ENCODE results near the gene LITAFD.
"Not testable (repeated sequence)": the region's sequence is repeated elsewhere in the genome, so short reads cannot be mapped to it uniquely, and the experiment has no call there.

The LITAFD gene

DNA sequence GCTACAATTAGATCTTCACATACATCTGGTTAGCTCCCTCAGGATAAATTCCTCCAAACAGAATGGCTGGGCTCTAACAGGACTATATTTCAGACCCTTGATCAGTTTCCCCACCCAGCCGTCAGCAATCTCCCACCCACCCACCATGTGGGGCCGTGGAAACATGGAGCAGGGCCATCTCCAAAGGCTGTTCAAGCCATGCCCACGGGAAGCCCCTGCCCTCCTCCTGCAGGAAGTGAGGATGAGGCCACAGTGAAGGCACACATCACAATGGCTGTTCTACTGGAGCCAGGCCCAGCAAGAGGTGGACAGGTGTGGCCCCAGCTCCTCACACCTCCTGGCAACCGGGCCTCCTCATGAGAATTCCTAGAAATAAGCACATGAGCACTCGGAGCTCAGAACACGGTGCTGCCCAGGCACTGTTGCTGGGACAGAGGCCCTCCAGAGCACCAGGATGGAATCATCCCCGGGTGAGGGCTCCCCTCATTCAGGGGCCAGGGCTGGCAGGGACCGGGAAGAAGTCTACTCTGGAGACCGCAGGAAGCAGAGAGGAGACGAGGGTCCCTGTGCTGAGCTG is at the start of gene LITAFD:
TSS of gene LITAFD (plus strand) at position 311 of the 577 bp plus-strand sequence. CDS start 2,005 bp downstream, outside the sequence.
- ATAC-seq: no peak

DNA sequence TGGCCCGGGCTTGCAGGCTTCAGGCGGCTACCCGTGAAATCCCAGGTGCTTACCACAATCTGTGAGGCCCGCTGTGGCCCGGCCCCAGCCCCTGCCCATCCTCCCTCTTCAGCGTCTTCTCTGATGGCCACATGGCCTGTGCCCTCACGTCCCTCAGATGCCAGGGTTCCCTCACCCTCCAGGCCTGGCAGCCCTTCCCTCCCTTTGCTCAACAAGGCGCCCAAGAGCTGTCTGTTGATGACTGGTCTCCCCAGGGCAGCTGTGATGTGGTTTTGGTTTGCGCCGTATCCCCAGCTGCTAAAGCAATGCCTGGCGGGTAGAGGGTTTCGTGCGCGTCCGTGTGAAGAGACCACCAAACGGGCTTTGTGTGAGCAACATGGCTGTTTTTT is 49.4 kb upstream of the LITAFD start:
- ATAC-seq: no peak

DNA sequence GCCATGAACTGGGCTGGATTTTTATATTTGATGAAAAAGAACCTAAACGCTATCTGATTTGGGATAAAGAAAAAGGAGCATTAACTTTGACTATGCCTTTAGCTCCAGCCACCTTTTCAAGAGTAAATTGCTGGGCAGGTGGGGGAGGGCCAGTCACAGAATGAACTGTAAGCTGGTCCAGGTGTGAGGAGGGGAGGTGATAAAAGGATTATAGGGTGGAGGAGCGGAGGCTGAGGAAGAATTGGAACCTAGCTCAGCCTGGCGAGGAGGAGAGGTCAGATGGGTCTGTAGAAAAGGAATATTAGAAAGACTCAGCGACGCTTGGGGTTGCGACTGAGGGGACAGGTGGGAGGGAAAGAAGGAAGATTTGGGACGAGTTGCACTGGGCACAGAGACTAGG is 45.4 kb upstream of the LITAFD start:
- not testable (repeated sequence) for ATAC-seq

DNA sequence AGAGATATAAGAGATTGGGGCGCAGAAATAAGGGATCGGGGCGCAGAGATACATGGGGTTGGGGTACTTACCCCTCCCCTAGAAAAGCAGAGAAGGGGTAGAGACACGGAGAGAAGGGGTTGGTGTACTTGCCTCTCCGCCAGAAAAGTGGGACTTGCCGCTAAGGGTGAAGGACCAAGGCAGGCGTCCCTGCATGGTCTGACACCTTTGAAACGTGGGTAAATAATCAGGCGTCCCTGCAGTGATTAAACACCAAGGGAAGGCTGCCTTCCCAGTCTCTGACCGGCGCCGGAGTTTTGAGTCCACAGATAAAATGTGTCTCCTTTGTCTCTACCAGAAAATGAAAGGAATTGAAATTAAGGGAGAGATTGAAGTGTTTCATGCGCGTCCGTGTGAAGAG is 44.6 kb upstream of the LITAFD start:
- ATAC-seq: not testable (repeated sequence)

DNA sequence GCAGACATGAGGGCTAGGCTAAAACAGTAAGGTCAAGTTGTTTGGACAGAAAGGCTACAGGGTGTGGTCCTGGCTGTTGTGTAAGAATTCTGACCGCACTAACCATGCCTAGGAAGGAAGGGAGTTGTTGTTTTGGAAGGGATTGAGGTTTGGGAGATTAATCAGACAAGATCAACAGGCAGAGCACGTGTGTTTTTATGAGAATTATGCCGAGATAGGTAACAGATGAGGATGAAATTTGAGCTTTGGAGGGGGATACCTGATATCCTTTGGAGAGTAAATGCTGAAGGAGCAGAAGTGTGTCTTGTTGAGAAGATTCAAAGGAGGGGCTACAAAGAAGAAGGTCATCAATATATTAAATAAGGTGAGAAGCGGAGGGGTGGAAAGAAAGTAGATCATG is 40.1 kb upstream of the LITAFD start:
- ATAC-seq: not testable (repeated sequence)

DNA sequence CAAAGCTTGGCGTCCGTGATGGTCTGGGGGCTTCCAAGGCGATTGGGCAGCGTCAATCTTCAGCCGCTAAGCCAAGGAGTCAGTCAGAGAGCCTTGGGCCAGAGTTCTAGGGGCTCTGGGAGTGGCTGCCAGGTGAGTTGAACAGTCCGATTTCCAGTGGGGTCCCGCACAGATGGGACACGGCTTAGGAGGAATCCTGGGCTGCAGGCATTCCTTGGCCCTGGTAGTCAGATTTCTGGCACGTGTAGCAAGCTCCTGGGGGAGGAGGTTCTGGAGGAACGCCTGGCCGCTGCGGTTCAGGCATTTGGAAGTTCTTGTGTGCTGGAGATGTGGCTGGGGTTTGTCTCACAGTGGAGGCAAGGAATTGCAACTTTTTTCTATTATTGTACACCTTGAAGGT is 38.9 kb upstream of the LITAFD start:
- ATAC-seq: not testable (repeated sequence)

DNA sequence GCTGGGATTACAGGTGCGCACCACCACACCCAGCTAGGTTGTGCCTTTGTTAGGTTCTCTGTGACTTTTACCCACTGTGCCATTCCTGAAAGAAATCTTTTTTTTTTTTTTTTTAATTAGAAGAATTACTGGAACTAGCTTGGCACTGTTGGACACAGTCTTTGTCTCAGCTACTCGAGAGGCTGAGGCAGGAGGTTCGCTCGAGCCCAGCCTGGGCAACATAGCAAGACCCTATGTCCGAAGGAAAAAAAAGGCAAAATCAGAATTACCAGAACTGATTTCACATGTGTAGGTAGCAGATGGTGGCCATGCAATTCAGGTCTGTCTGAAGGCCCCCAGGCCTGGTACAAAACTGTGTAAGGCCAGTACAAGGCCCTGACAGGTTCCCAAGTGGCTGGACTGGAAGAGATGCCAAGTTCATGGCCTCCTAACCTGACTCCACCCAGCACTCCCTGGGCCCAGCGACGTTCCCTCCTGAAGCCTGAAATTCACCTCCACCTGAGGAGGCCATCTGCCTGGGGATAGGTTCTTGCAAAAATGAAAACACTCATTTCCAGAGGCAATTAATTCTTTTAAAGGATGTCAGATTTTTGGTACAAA is 36.4 kb upstream of the LITAFD start:
- no peak for ATAC-seq

DNA sequence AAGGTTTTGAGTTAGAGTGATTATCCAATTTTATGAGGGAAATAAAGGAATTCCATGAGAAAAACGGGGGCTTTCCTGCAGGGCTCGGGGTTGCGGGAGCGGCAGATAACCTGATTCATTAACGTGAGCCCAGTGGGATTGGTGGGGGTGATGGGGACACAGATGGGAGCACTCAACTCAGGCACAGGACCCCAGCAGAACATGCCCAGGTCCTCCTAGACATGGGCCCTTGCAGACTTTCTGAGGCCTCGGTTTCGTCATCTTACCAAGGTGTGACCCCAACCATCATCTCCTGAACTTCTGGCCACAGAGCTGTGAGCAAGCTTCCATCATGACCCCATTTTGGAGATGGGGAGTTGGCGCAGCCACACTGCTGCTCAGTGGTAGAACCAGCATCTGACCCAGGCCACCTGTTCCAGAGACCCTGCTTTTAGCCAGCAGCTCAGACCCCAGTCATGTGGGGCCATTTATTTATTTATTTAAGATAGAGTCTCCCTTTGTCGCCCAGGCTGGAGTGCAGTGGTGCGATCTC is 35.7 kb upstream of the LITAFD start:
- ATAC-seq: no peak

DNA sequence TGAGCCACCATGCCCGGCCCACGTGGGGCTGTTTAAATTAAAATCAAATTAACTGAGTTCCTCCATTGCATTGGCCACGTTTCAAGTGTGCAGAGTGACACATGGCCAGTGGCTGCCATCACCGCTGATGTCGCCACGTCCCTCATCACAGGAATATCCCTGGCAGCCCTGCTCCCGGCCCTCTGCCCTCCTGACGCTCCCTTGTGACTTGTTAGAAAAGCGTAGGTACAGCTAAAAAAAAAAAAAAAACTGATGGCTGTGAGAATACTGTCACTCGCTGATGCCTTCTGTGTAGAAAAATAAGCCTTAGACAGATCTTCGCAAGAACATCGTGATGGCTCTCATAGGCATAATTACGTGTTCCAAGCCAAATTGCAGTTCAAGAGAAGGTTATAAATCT is 35.0 kb upstream of the LITAFD start:
- no peak for ATAC-seq

DNA sequence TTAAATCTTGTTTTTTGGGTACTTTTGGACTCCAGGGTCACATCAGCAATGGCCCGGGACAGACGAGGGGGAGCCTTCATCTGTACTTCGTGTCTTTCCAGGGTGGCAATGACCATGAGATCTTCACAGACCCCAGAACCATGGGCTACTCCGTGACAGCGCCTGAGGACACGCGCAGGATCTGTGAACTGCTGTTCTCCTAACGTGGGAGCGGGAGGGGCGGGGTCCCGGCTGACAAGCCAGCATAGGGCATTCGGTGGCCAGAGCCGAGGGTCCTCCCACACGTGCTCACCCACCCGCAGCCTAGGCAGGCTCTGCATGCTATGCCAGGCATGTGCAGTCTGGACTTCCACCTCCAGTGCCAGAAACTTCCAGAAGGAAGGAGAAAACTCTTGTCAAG is 34.5 kb upstream of the LITAFD start:
- ATAC-seq: no peak

DNA sequence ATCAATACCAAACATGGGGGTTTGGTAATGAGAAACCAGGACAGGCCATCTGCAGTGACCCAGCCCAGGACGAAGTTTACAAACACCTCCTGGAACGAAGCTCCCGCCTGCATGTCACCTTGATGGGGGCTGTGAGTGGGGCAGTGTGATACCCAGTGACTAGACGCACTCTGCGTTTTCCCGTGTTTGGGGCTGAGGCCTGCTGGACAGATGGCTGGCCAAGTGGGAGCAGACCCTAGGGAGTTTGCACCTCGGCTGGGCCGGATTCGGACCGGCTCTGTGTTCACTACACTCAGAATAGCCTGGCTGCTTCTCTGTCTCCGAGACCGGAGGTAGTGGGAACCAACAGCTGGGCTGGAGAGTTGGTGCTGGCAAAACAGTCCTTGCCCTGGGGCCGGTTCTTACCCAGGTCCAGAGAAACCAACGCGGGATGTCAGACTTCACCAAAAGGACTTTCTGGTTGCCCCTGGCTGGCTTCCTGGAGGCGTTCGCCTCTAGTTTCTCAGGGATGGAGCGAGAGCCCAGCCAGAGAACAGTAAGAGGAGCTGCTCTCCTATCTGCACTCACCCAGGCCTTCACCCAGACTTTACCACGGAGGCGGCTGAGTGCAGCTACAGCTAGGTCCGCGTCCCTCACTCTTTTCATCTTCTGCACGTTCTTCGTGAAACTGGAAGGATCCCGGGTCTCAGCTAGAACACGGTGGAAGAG is 33.8 kb upstream of the LITAFD start:
- no peak for ATAC-seq

DNA sequence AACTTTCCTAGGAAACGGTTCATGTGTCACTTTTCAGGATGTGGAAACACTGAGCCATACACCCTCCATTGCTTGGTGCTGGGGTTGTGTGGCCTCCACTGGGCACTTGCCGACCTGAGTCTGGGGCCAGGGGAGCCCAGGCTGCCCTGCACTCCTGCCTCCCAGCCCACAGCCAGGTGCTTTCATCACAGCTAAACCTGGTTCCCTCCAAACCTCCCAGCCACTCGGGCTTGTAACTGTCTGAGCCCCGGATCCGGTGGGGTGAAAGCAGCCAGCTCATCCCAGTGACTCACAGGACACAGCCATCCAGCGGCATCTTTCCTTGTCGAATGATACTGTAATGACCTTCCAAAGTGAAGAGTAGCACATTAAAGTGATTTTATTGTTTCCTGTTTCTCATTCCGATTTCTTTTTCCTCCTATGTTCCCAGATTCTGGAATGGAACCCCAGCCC is 33.2 kb upstream of the LITAFD start:
- no peak for ATAC-seq

DNA sequence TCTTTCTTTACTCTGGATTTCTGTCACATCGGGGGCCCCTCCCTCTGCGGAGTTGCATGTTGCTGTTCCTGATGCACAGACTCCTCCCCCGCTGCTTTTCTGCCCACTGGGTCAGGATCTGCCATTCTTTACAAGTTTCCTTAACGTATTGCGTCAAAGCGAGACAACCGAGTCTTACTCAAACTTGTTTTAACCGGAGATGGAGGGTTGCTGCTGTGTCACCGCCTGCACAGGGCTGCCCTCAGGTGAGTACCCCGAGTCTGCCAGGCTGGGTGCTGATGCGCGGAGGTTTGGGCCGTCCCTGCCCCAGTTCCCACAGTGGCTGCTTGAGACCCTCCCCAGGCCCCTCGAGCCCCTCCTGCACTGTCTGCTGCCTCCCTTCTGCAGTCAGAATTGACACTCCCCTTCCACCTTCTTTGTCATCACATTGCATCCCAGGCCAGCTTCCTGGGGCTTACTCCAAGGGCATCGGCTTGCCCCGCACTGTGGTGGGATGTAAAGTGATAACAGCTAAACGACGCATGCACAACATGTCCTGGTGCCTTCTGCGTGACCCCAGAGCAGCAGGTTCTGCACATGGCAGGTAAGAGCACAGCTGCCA is 32.6 kb upstream of the LITAFD start:
- no peak for ATAC-seq

DNA sequence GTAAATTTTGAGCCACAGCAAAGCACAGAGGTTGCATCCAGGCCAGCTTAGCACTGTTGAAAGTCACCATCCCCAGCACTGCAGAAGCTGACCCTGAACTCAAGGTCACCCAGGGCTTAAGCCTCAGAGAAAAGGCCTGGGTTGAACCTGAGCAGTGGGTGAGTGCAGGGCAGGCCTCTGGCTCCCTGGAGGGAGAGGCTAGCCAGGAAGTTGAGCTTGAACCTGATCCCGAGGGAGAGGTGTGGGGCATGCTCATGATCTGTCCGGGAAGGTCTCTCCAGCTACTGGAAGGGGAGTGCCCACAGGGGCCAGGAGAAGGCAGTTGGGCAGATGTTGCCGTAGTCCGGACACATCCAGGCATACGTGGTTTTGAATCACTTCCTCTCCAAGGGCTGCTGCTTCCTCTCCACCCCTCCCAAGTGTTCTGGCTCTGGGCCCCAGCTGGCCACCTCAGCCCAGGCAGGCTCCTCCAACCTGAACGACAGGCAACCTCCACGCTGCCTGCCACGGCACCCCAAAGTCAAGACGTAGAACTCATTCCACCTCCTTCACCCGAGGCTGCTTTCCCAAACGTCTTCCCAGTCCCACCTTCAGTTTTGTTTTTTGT is 31.8 kb upstream of the LITAFD start:
- no peak for ATAC-seq

DNA sequence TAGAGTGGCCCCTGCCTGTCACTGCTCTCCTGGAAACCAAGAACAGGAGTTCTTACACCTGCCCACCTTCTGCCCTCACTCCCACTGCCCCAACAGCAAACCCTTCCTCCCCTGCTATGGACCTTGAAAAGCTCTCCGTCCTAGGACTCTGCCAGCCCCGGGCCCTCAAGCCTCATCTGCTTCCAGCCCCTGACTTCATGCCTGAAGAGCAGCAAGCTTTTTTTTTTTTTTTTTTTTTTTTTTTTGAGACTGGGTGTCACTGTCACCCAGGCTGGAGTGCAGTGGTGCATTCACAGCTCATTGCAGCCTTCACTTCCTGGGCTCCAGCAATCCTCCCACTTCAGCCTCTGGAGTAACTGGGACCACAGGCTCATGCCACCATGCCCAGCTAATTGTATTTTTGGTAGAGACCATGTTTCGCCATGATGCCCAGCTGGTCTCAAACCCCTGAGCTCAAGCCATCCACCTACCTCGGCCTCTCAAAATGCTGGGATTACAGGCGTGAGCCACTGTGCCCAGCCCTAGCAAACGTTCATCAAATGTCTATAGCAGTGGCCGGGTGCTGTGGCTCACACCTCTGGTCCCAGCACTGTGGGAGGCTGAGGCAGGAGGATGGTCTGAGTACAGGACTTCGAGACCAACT is 30.3 kb upstream of the LITAFD start:
- no peak for ATAC-seq

DNA sequence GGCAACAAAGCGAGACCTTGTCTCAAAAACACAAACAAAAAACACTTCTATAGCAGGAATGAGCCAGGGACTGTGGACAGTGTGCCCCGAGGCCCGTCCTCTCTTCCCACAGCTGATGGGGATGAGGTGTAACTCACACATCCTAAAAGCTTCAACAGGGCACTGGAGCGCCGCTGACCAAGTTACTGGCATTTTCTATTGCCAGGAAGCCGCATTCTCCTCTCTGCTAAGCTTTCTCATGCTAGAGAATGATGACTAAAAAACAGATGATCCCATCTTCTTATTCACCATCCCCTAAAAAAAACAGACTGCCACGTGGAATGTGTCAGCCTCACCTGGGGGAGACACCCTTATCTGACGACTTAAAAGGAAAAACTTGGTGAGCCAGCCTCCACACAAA is 29.6 kb upstream of the LITAFD start:
- ATAC-seq: no peak

DNA sequence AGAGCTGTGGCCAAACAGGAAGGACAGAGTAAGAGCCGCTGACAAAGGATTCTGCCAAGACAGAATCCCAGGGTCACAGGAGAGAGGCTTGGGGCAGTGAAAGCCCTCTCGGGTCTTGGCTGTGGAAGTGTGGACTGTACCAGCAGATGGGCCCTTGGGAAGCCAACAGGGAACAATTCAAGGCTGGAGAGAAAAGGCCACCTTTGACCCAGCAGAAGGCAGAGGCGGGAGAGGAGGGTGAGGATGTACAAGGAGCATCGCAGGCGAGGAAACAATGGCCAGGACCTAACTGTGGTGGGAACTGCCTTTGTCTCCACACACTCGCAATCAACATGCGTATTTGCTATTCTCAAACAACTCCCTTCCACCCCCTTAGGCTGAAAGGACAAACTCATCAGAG is 29.0 kb upstream of the LITAFD start:
- ATAC-seq: no peak

DNA sequence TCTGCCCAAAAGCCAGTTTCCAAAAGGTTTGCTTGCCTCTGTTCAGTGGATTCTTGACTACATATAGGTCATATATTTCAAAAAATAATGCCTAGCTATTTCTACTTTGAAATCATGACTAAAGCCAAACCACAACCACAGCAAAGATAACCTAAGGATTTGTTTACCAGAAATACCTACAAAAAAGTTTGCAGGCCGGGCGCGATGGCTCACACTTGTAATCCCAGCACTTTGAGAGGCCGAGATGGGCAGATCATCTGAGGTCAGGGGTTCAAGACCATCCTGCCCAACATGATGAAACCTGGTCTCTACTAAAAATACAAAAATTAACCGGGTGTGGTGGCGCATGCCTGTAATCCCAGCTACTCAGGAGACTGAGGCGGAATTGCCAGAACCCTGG is 28.5 kb upstream of the LITAFD start:
- no peak for ATAC-seq

DNA sequence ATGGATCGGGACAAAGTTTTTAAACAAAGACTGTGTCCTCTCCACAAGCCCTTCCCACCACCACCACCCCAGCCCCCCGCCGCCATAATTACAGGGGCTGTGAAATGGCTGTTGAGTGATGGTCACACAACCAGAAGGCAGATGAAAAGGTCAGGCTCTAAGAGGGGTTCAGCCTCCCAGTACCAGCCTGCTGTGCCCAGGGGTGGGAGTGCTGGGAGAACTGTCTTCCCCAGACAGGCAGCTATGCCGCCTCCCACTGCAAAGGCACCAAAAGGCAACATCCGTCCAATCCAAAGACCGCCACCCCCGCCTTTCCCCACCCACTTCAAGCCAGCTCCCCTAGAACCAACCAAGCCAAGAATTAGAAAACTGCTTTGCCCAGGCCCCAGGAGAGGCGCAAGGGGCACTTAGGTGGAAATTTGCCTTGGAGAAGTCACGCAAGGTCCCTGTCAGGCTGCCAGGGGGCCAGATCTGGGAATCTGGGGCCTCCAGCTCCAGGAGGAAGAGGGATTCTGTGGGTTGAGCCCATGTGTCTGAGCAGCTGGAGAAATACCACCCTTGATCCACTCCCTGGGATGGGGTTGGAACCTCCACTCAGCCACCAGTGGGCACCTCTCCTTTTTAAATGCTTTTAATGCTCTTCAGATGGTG is 27.7 kb upstream of the LITAFD start:
- ATAC-seq: no peak

DNA sequence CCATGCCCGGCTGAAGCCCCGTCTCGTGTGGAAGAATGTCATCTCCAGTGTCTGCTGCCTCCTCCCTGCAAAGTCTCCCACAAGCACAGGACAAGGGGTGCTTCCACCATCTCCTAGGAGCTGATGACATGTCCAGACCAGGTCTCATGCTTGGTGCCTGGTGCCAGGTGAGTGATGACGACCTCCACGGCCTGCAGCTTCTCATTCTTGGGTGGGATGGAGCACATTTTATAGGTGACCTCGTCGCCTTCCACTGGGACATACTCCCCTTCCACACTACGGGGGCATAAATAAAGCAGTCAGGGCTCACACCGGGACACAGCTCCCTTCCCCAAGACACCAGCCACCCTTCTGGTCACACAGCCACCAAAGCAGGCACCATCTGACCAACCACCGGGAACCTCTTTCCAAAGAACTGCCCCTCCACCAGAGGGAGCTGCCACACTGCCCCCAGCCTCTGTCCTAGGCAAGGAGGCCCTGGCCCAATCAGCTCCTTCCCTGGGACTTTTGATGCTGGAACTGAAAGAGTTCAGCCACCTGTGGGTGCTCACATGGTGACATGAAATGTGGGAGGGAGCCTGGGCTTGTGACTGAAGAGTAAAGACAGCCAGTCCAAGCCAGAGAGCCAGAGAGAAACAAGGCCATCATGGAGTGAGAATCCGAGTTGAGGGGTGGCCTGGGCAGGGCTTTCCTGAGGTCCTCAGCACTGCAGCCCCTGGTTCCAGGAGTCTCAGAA is 26.9 kb upstream of the LITAFD start:
- ATAC-seq: no peak

DNA sequence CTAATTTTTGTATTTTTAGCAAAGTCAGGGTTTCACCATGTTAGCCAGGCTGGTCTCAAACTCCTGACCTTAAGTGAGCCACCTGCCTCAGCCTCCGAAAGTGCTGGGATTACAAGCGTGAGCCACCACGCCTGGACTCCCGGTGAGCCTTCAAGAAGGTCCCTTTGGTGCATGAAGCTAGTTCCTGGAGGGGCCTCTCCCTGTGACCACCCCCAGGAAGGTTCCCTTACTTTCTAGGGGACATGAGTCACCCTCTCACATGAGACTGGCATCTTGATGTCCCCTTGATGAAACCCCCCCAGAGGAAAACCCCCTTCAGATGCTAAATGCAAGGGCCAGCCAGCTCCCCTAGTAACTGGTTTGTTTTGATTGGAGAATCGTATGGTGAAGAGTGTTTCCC is 26.2 kb upstream of the LITAFD start:
- no peak for ATAC-seq
